Measurements from ENCODE around the gene TMEM52. TPM values are rescaled to one million over a fixed set of nuclear protein-coding genes. Genes with fewer than 3 reads are reported as not detected.

TMEM52 gene
- total and polyA plus RNA-seq, 9 of the 15 experiments (the other 6 are each of a cell fraction or from before 2014, with no cell fraction given): 0.37 to 22.5 (median 6.8) TPM

- H3K4me2 ChIP-seq (ENCODE audit: insufficient read depth, low read length): no peak overlapping the region
- no TSS peak for BruUV-seq (replicated peaks)
- FAIRE-seq (no peak), DNase-seq (ENCODE audit: extremely low read depth in 1 of 4, low spot score in 3 of 4) (no peak), ATAC-seq (no peak)
- H4K20me1 ChIP-seq (replicated peaks; ENCODE audit: control insufficient read depth, insufficient read depth, low read length): peaks cover 68% of the 10 kb centered on the region
- peak overlapping the region in 1 of 2 experiments; percentile 11; a peak in 1 of 4 replicates for H3K9ac ChIP-seq (ENCODE audit: insufficient read depth in 1 of 2, low read depth in 2 of 2, low read length in 2 of 2)
- no peak for TF ChIP-seq MED1 (CRISPR knock-in tag; IDR thresholded peaks at IDR 0.05; ENCODE audit: borderline replicate concordance)
- no peak for TF ChIP-seq MLX (CRISPR knock-in tag; conservative IDR thresholded peaks at IDR 0.05)
- TF ChIP-seq, protein P1, sequence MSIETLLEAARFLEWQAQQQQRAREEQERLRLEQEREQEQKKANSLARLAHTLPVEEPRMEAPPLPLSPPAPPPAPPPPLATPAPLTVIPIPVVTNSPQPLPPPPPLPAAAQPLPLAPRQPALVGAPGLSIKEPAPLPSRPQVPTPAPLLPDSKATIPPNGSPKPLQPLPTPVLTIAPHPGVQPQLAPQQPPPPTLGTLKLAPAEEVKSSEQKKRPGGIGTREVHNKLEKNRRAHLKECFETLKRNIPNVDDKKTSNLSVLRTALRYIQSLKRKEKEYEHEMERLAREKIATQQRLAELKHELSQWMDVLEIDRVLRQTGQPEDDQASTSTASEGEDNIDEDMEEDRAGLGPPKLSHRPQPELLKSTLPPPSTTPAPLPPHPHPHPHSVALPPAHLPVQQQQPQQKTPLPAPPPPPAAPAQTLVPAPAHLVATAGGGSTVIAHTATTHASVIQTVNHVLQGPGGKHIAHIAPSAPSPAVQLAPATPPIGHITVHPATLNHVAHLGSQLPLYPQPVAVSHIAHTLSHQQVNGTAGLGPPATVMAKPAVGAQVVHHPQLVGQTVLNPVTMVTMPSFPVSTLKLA (conservative IDR thresholded peaks at IDR 0.05): no peak
- no peak for TF ChIP-seq SRSF1 (IDR thresholded peaks at IDR 0.05; ENCODE audit: low read depth, low read length)
- TF ChIP-seq, protein P2, sequence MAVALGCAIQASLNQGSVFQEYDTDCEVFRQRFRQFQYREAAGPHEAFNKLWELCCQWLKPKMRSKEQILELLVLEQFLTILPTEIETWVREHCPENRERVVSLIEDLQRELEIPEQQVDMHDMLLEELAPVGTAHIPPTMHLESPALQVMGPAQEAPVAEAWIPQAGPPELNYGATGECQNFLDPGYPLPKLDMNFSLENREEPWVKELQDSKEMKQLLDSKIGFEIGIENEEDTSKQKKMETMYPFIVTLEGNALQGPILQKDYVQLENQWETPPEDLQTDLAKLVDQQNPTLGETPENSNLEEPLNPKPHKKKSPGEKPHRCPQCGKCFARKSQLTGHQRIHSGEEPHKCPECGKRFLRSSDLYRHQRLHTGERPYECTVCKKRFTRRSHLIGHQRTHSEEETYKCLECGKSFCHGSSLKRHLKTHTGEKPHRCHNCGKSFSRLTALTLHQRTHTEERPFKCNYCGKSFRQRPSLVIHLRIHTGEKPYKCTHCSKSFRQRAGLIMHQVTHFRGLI (CRISPR knock-in tag; IDR thresholded peaks at IDR 0.05): no peak
- no peak for TF ChIP-seq ZNF274 (IDR thresholded peaks at IDR 0.05; ENCODE audit: borderline replicate concordance, low read depth, low read length)
- TF ChIP-seq, protein P3, sequence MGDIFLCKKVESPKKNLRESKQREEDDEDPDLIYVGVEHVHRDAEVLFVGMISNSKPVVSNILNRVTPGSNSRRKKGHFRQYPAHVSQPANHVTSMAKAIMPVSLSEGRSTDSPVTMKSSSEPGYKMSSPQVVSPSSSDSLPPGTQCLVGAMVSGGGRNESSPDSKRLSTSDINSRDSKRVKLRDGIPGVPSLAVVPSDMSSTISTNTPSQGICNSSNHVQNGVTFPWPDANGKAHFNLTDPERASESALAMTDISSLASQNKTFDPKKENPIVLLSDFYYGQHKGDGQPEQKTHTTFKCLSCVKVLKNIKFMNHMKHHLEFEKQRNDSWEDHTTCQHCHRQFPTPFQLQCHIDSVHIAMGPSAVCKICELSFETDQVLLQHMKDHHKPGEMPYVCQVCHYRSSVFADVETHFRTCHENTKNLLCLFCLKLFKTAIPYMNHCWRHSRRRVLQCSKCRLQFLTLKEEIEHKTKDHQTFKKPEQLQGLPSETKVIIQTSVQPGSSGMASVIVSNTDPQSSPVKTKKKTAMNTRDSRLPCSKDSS (IDR thresholded peaks at IDR 0.05; ENCODE audit: low read depth, partially characterized antibody): no peak
- no peak for TF ChIP-seq NFIC (IDR thresholded peaks at IDR 0.05)
- TF ChIP-seq MEF2A (IDR thresholded peaks at IDR 0.05; ENCODE audit: control insufficient read depth, low read depth, low read length): no peak
- no peak for TF ChIP-seq ZNF766 (CRISPR knock-in tag; conservative IDR thresholded peaks at IDR 0.05)
- TF ChIP-seq ETV1 (tag; conservative IDR thresholded peaks at IDR 0.05; ENCODE audit: low read depth): no peak
- TF ChIP-seq HCFC1 (IDR thresholded peaks at IDR 0.05; ENCODE audit: low read depth, low read length): no peak
- TF ChIP-seq ZNF24 (IDR thresholded peaks at IDR 0.05): no peak
- no peak for TF ChIP-seq SLC30A9 (CRISPR knock-in tag; IDR thresholded peaks at IDR 0.05)
- ChIA-PET POLR2A (interaction anchor here (3.9 kb wide), 1 partner anchor 11 kb away, joined by 35 read pairs; no protein-coding TSS in a partner anchor), CTCF (ENCODE audit: low intra/inter-chr PET ratio) (no interaction called here)
- H3K9me1 ChIP-seq (ENCODE audit: control insufficient read depth, insufficient read depth, low read length): peaks cover 19% of the 10 kb centered on the region
- H3K27ac ChIP-seq (ENCODE audit: extremely low read depth, low read depth, low read length): no peak overlapping the region
- peaks cover 29 to 40% of the 10 kb centered on the region in 2 experiments; a peak in 4 of 5 replicates for H3K4me1 ChIP-seq (replicated peaks in 1 of 2; ENCODE audit: control insufficient read depth in 2 of 2, insufficient read depth in 2 of 2, low read length in 2 of 2)
- 92% methylated on average over 6 of the region's 6 CpGs for WGBS (ENCODE audit: insufficient coverage, low coverage, missing lambda C conversion rate)
- in situ Hi-C loops (cut with MboI): no loop called here
- H3K79me2 ChIP-seq (ENCODE audit: control insufficient read depth, insufficient read depth, low read length): peaks cover 89% of the 10 kb centered on the region
- H3K27me3 ChIP-seq (ENCODE audit: control insufficient read depth in 2 of 2, insufficient read depth in 2 of 2, low read length in 2 of 2): no peaks in the 10 kb centered on the region
- H3K9me3 ChIP-seq (replicated peaks; ENCODE audit: control insufficient read depth, insufficient read depth, low read depth, low read length): no peaks in the 10 kb centered on the region
- H3K4me3 ChIP-seq: no peak overlapping the region
- intact Hi-C loops (cut with micrococcal nuclease): no loop called here
- peaks cover 32% of the 10 kb centered on the region for H3K36me3 ChIP-seq (ENCODE audit: control insufficient read depth, insufficient read depth, low read length)
- H2AFZ ChIP-seq (ENCODE audit: low read depth, low read length): no peak overlapping the region
Observed at GRCh38 chr1:1881727-1882126, 37.4 kb downstream of the TMEM52 start.

All from K562 (cell line).